ENCODE data around the gene YPEL2.
"Not testable (repeated sequence)": the region's sequence is repeated elsewhere in the genome, so short reads cannot be mapped to it uniquely, and the experiment has no call there.

YPEL2 gene, protein sequence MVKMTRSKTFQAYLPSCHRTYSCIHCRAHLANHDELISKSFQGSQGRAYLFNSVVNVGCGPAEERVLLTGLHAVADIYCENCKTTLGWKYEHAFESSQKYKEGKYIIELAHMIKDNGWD

GRCh38 chr17:59331129-59331928 lies at the start of gene YPEL2:
TSS of gene YPEL2 (plus strand) at chr17:59331655. CDS start at chr17:59353410, 21,755 bp downstream.
- no peaks in the 10 kb centered on the region for H3K36me3 ChIP-seq (ENCODE audit: control insufficient read depth, insufficient read depth, low read length, severe bottlenecking)
- H3K9me3 ChIP-seq (ENCODE audit: control insufficient read depth, low read length) = no peaks in the 10 kb centered on the region
- H3K4me3 ChIP-seq (ENCODE audit: low read length) = peak within 1 kb of the TSS; percentile 96
- H3K9ac ChIP-seq (ENCODE audit: low read length) = peak within 1 kb of the TSS; percentile 98
- H3K4me1 ChIP-seq (ENCODE audit: control insufficient read depth, insufficient read depth, low read length) = peaks cover 50% of the 10 kb centered on the region
- H3K27me3 ChIP-seq (replicated peaks; ENCODE audit: control insufficient read depth, insufficient read depth, low read length) = no peaks in the 10 kb centered on the region
- DNase-seq (ENCODE audit: low read depth) = peak; percentile 97

- Histone ChIP-seq H3K4me3 (ENCODE audit: low read length) (no peak overlapping the region), H3K4me1 (ENCODE audit: control insufficient read depth, insufficient read depth, low read length) (no peaks in the 10 kb centered on the region), H3K9ac (ENCODE audit: low read length) (no peak overlapping the region), H3K36me3 (ENCODE audit: control insufficient read depth, insufficient read depth, low read length, severe bottlenecking) (no peaks in the 10 kb centered on the region), H3K27me3 (replicated peaks; ENCODE audit: control insufficient read depth, insufficient read depth, low read length) (no peaks in the 10 kb centered on the region), H3K9me3 (ENCODE audit: control insufficient read depth, low read length) (no peaks in the 10 kb centered on the region)
- no peak for DNase-seq (ENCODE audit: low read depth)
Observed at GRCh38 chr17:59284317-59284716, 47.1 kb upstream of the YPEL2 start.

DNA sequence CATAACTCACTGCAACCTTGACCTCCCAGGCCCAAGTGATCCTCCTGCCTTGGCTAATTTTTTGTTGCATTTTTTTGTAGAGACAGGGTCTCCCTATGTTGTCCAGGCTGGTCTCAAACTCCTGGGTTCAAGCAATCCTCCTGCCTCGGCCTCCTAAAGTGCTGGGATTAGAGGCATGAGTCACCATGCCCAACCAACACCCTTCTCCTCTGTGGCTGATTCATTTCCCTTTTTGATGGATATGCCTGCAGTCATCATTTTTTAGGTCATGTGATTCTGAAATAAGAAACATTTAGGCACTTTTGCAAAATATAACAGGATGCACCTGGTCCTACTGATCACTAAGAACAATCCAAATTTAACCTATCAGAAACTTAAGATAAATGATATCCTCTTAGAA lies 44.0 kb upstream of the YPEL2 start:
- no peak for DNase-seq (ENCODE audit: low read depth)
- no peaks in the 10 kb centered on the region for H3K36me3 ChIP-seq (ENCODE audit: control insufficient read depth, insufficient read depth, low read length, severe bottlenecking)
- no peaks in the 10 kb centered on the region for H3K27me3 ChIP-seq (replicated peaks; ENCODE audit: control insufficient read depth, insufficient read depth, low read length)
- H3K4me3 ChIP-seq (ENCODE audit: low read length) = no peak overlapping the region
- H3K9me3 ChIP-seq (ENCODE audit: control insufficient read depth, low read length) = no peaks in the 10 kb centered on the region
- no peak overlapping the region for H3K9ac ChIP-seq (ENCODE audit: low read length)
- H3K4me1 ChIP-seq (ENCODE audit: control insufficient read depth, insufficient read depth, low read length) = no peaks in the 10 kb centered on the region

GRCh38 chr17:59287891-59288290 lies 43.6 kb upstream of the YPEL2 start:
- H3K4me1 ChIP-seq (ENCODE audit: control insufficient read depth, insufficient read depth, low read length) = no peaks in the 10 kb centered on the region
- no peak overlapping the region for H3K9ac ChIP-seq (ENCODE audit: low read length)
- H3K4me3 ChIP-seq (ENCODE audit: low read length) = no peak overlapping the region
- H3K36me3 ChIP-seq (ENCODE audit: control insufficient read depth, insufficient read depth, low read length, severe bottlenecking) = no peaks in the 10 kb centered on the region
- no peak for DNase-seq (ENCODE audit: low read depth)
- no peaks in the 10 kb centered on the region for H3K9me3 ChIP-seq (ENCODE audit: control insufficient read depth, low read length)
- H3K27me3 ChIP-seq (replicated peaks; ENCODE audit: control insufficient read depth, insufficient read depth, low read length) = no peaks in the 10 kb centered on the region

DNA sequence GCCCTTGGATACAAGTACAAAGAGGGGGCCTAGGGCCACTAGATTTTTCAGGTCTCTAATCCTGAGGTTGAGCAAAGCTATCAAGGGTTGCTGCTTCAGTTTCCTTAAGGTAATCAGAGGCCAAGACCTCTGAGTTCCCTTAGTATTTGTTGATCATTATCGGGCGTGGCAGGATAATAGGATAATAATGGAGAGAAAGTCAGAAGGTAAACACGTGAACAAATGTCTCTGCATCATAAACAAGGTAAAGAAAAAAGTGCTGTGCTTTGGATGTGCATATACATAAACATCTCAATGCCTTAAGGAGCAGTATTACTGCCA lies 41.5 kb upstream of the YPEL2 start:
- H3K9me3 ChIP-seq (ENCODE audit: control insufficient read depth, low read length) = no peaks in the 10 kb centered on the region
- no peak overlapping the region for H3K4me3 ChIP-seq (ENCODE audit: low read length)
- no peaks in the 10 kb centered on the region for H3K36me3 ChIP-seq (ENCODE audit: control insufficient read depth, insufficient read depth, low read length, severe bottlenecking)
- H3K4me1 ChIP-seq (ENCODE audit: control insufficient read depth, insufficient read depth, low read length) = no peaks in the 10 kb centered on the region
- H3K27me3 ChIP-seq (replicated peaks; ENCODE audit: control insufficient read depth, insufficient read depth, low read length) = no peaks in the 10 kb centered on the region
- H3K9ac ChIP-seq (ENCODE audit: low read length) = no peak overlapping the region
- DNase-seq (ENCODE audit: low read depth) = no peak

- not testable (repeated sequence) for H3K36me3 ChIP-seq (ENCODE audit: control insufficient read depth, insufficient read depth, low read length, severe bottlenecking); H3K9me3 ChIP-seq (ENCODE audit: control insufficient read depth, low read length); DNase-seq (ENCODE audit: low read depth); H3K9ac ChIP-seq (ENCODE audit: low read length); H3K4me1 ChIP-seq (ENCODE audit: control insufficient read depth, insufficient read depth, low read length); H3K4me3 ChIP-seq (ENCODE audit: low read length); H3K27me3 ChIP-seq (replicated peaks; ENCODE audit: control insufficient read depth, insufficient read depth, low read length)
Observed at GRCh38 chr17:59290302-59290998, 41.0 kb upstream of the YPEL2 start.

DNA sequence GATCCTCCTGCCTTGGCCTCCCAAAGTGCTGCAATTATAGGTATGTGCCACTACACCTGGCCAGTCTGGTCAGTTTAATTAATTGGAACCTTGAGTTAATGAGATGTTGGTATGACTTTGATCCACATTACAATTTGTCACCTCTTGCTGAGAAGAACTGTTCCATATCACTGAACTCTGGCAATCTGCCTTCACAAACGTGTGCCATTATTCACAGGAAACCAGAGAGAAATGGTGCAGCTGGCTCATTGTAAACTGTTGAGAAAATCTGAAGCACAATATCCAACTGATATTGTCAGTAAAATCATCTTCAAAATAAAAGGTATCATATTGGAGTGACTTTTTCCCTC lies 39.3 kb upstream of the YPEL2 start:
- no peak overlapping the region for H3K4me3 ChIP-seq (ENCODE audit: low read length)
- no peak overlapping the region for H3K9ac ChIP-seq (ENCODE audit: low read length)
- H3K4me1 ChIP-seq (ENCODE audit: control insufficient read depth, insufficient read depth, low read length) = no peaks in the 10 kb centered on the region
- H3K9me3 ChIP-seq (ENCODE audit: control insufficient read depth, low read length) = no peaks in the 10 kb centered on the region
- H3K36me3 ChIP-seq (ENCODE audit: control insufficient read depth, insufficient read depth, low read length, severe bottlenecking) = no peaks in the 10 kb centered on the region
- DNase-seq (ENCODE audit: low read depth) = no peak
- no peaks in the 10 kb centered on the region for H3K27me3 ChIP-seq (replicated peaks; ENCODE audit: control insufficient read depth, insufficient read depth, low read length)

DNA sequence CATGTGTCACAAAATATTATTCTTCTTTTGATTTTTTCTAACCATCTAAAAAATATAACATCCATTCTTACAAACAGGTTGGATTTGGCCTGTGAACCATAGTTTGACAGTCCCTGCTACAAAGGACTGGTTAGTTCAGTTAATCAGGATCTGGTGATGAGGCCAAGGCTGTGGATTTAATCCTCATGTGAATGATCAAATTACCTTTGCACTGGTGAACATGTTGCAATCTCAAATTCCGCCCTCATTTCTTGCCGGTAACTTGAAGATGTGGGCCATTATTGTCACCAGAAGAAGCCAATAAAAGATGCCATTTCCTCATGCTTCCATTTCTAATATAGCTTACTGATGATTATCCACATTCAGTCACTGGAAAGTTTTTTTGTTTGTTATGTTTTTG lies 35.3 kb upstream of the YPEL2 start:
- no peaks in the 10 kb centered on the region for H3K4me1 ChIP-seq (ENCODE audit: control insufficient read depth, insufficient read depth, low read length)
- no peaks in the 10 kb centered on the region for H3K9me3 ChIP-seq (ENCODE audit: control insufficient read depth, low read length)
- no peaks in the 10 kb centered on the region for H3K36me3 ChIP-seq (ENCODE audit: control insufficient read depth, insufficient read depth, low read length, severe bottlenecking)
- no peak overlapping the region for H3K4me3 ChIP-seq (ENCODE audit: low read length)
- no peaks in the 10 kb centered on the region for H3K27me3 ChIP-seq (replicated peaks; ENCODE audit: control insufficient read depth, insufficient read depth, low read length)
- DNase-seq (ENCODE audit: low read depth) = peak; percentile 5
- H3K9ac ChIP-seq (ENCODE audit: low read length) = no peak overlapping the region

- Histone ChIP-seq H3K27me3 (replicated peaks; ENCODE audit: control insufficient read depth, insufficient read depth, low read length) (no peaks in the 10 kb centered on the region), H3K36me3 (ENCODE audit: control insufficient read depth, insufficient read depth, low read length, severe bottlenecking) (no peaks in the 10 kb centered on the region), H3K9ac (ENCODE audit: low read length) (no peak overlapping the region), H3K4me3 (ENCODE audit: low read length) (no peak overlapping the region), H3K4me1 (ENCODE audit: control insufficient read depth, insufficient read depth, low read length) (no peaks in the 10 kb centered on the region), H3K9me3 (ENCODE audit: control insufficient read depth, low read length) (no peaks in the 10 kb centered on the region)
- DNase-seq (ENCODE audit: low read depth) = peak; percentile 10
Observed at GRCh38 chr17:59298521-59298920, 32.9 kb upstream of the YPEL2 start.

DNA sequence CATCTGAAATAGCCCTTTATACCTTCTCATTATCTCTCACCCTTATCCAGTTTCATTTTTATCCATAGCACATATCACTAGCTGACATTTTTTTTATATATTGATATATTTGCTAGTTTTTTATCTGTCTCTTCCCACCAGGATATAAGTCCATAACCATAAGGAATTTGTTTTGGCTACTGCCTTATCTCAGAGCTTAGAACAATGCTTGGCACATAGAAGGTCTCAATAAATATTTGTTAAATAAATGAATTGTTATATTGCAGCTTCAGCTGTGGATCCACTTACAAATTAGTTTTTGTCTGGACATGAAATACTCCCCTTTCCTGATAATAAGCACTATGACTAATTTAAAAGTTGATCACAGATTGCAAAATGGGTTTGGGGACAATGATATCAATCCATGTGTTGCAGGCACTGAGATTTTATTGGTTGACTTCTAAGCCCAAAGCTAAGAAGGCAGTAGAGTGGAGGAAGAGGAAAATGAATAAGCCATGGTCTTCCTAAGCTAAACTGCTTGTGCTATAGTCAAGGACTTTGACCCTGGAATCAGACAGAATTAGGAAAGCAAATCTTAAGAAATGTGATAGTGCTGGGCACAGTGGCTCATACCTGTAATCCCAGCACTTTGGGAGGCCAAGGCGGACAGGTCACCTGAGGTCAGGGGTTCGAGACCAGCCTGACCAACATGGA lies 31.9 kb upstream of the YPEL2 start:
- Histone ChIP-seq H3K27me3 (replicated peaks; ENCODE audit: control insufficient read depth, insufficient read depth, low read length) (no peaks in the 10 kb centered on the region), H3K9ac (ENCODE audit: low read length) (no peak overlapping the region), H3K4me1 (ENCODE audit: control insufficient read depth, insufficient read depth, low read length) (no peaks in the 10 kb centered on the region), H3K36me3 (ENCODE audit: control insufficient read depth, insufficient read depth, low read length, severe bottlenecking) (no peaks in the 10 kb centered on the region), H3K9me3 (ENCODE audit: control insufficient read depth, low read length) (no peaks in the 10 kb centered on the region), H3K4me3 (ENCODE audit: low read length) (no peak overlapping the region)
- no peak for DNase-seq (ENCODE audit: low read depth)

DNA sequence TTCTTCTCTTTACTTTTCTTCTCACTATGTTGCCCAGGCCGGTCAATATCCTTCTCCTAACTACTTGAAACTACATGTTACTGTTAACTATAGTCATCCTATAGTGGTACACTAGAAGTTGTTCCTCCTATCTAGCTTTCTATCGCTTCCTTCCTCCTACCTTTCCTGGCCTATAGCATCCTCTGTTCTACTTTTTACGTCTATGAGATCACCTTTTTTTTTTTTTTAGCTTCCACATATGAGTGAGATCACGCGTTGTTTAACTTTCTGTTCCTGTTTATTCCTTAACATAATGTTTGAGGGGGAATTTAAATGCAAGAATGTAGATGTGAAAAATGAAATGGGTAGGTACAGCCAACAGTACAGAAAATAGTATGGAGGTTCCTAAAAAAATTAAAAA lies 30.5 kb upstream of the YPEL2 start:
- Histone ChIP-seq H3K36me3 (ENCODE audit: control insufficient read depth, insufficient read depth, low read length, severe bottlenecking) (no peaks in the 10 kb centered on the region), H3K27me3 (replicated peaks; ENCODE audit: control insufficient read depth, insufficient read depth, low read length) (no peaks in the 10 kb centered on the region), H3K4me3 (ENCODE audit: low read length) (no peak overlapping the region)

More for the DNA sequence above, 30.5 kb upstream of the YPEL2 start:
- H3K9ac ChIP-seq (ENCODE audit: low read length) = no peak overlapping the region
- no peaks in the 10 kb centered on the region for H3K4me1 ChIP-seq (ENCODE audit: control insufficient read depth, insufficient read depth, low read length)
- no peak for DNase-seq (ENCODE audit: low read depth)
- H3K9me3 ChIP-seq (ENCODE audit: control insufficient read depth, low read length) = no peaks in the 10 kb centered on the region

Measured in adipocyte (in vitro differentiated cells).